ENCODE measurements around the gene KRTAP12-3.
"Not testable (repeated sequence)": the region's sequence is repeated elsewhere in the genome, so short reads cannot be mapped to it uniquely, and the experiment has no call there.

Gene KRTAP12-3

GRCh38 chr21:44658913-44659595, 1.3 kb downstream of the KRTAP12-3 start:
- no peak overlapping the region for H3K27ac ChIP-seq
- POLR2A ChIA-PET (ENCODE audit: low non-redundant PET) = no interaction called here
- TF ChIP-seq, protein P1, sequence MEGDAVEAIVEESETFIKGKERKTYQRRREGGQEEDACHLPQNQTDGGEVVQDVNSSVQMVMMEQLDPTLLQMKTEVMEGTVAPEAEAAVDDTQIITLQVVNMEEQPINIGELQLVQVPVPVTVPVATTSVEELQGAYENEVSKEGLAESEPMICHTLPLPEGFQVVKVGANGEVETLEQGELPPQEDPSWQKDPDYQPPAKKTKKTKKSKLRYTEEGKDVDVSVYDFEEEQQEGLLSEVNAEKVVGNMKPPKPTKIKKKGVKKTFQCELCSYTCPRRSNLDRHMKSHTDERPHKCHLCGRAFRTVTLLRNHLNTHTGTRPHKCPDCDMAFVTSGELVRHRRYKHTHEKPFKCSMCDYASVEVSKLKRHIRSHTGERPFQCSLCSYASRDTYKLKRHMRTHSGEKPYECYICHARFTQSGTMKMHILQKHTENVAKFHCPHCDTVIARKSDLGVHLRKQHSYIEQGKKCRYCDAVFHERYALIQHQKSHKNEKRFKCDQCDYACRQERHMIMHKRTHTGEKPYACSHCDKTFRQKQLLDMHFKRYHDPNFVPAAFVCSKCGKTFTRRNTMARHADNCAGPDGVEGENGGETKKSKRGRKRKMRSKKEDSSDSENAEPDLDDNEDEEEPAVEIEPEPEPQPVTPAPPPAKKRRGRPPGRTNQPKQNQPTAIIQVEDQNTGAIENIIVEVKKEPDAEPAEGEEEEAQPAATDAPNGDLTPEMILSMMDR (conservative IDR thresholded peaks at IDR 0.05; ENCODE audit: low read depth) = no peak
- DNase-seq (ENCODE audit: low spot score) = no peak
- CTCF ChIA-PET = interaction anchor here (0.6 to 1.0 kb wide), 2 partner anchors 32 to 77 kb away, joined by 3 to 4 read pairs; partner anchors contain the start of gene KRTAP10-9

DNA sequence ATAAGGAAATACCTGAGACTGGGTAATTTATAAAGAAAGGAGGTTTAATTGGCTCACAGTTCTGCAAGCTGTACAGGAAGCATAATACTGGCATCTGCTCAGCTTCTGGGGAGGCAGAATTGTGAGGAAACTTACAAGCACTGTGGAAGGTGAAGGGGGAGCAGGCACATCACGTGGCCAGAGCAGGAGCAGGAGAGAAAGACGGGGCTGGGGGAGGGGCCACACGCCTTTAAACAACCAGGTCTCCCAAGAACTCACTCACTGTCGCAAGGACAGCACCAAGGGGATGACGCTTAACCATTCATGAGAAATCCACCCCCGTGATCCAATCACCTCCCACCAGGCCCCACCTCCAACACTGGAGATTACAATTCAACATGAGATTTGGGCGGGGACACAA, 3.8 kb downstream of the KRTAP12-3 start:
- POLR2A ChIA-PET (ENCODE audit: low non-redundant PET); DNase-seq (ENCODE audit: low spot score); CTCF ChIA-PET; H3K27ac ChIP-seq: not testable (repeated sequence)

- ChIA-PET CTCF (interaction anchor here (1.0 kb wide), 1 partner anchor 12 kb away, joined by 4 read pairs; no protein-coding TSS in a partner anchor), POLR2A (ENCODE audit: low non-redundant PET) (interaction anchor here (0.5 kb wide), 1 partner anchor 34 kb away, joined by 4 read pairs; no protein-coding TSS in a partner anchor)
- H3K27ac ChIP-seq = no peak overlapping the region
- DNase-seq (ENCODE audit: low spot score) = no peak
- TF ChIP-seq, protein P1 (conservative IDR thresholded peaks at IDR 0.05; ENCODE audit: low read depth) = no peak
Measured at GRCh38 chr21:44664691-44665090, 7.0 kb downstream of the KRTAP12-3 start.

DNA sequence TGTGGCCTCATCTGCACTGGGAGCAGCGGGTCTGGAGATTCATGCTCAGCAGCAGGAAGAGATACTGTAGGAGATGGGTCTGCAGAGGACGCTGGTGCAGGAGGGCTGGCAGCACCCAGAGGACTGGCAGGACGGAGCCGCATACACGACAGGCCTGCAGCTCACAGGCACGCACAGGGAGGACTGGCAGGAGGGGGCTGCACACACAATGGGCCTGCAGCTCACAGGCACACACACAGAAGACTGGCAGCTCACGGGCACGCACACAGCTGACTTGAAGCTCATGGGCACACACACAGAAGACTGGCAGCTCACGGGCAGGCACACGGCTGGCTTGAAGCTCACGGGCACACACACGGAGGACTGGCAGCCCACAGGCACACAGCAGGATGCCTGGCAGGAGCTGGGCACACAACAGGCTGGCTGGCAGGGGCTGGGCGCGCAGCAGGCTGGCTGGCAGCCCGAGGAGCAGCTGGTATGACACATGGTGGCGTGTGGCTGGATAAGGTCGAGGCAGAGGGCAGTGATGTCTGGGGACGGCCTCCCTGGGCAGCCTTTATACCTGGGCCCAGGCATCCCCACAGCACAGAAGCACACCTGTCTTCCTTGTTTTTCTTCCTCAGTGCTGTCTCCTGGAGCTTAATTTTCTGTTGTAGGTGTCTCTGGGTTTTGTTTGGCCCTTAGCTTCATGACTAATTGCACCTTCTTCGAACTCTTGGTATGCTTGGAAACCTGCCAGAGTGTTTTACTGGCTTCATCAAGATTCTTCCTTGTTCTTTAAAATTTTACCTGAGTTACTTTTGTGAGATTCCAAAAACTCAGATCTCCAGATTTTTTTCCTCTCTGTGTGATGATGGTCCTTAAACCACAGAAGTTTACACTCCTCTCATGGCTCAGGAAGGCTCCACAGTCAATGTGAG, 8.9 kb downstream of the KRTAP12-3 start, which contains the start of gene KRTAP12-2:
KRTAP12-2 (minus strand) TSS at position 527 of the 920 bp plus-strand sequence; CDS start at position 486, 41 bp downstream.
- H3K27ac ChIP-seq = no peak within 1 kb of the TSS
- CTCF ChIA-PET = interaction anchor here (0.5 to 0.6 kb wide), 2 partner anchors 76 to 166 kb away, joined by 3 to 5 read pairs; no protein-coding TSS in a partner anchor

DNA sequence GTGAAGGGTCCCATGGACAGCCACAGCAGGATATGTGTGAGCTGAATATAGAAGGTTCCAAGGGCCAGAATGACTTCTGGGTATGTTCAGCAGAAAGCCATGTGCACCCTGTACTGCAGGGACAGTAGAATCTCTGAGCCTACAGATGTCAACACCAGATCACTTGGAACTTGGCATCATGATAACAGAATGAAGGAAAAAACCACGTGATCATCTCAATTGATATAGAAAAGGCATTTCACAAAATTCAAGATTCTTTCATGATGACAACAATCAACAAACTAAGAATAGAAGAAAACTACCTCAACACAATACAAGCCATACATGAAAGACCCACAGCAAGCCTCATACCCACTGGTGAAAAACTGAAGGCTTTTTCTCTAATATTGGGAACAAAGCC, 9.9 kb downstream of the KRTAP12-3 start:
- CTCF ChIA-PET = no interaction called here

More for the DNA sequence above, 8.9 kb downstream of the KRTAP12-3 start, which contains the start of gene KRTAP12-2:
- TF ChIP-seq, protein P1 (conservative IDR thresholded peaks at IDR 0.05; ENCODE audit: low read depth) = no peak
- no peak for DNase-seq (ENCODE audit: low spot score)
- POLR2A ChIA-PET (ENCODE audit: low non-redundant PET) = no interaction called here

DNA sequence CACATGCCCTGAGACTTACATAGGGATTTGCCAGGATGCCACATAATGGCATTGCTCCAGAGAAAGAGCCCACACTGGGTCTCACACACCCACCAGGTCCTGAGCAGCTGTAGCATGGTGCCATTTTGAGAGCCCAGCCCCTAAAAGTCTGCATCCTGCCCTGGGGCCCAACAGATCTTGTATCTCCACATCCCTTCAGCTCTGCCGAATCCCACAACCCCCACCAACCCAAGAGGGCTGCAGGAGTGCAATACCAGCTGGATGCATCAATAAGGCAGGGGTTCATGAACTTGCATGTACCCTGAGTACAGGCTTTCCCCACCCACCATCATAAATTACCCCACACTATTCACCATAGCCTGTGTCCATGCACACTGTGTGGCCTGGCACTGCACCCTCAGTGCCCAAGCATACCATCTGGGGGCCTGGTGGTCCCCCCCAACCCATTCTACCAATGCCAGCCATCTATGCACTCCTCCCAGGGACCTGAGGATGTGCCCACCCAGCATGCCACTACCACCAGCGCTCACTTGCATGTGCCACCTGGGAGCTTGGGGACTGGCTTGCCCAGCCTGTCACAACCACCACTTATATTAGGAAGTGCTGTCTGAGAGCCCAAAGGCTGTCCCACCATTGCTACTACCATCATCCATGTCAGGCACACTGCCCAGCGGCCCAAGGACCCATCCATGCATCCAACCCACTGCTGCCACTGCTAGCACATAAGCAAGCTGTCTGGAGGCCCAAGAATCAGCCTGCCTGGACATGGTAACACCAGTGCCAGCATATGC, 13.1 kb downstream of the KRTAP12-3 start:
- no peak for DNase-seq (ENCODE audit: low spot score)
- H3K27ac ChIP-seq = no peak overlapping the region
- TF ChIP-seq, protein P1 (conservative IDR thresholded peaks at IDR 0.05; ENCODE audit: low read depth) = no peak
- CTCF ChIA-PET = no interaction called here
- POLR2A ChIA-PET (ENCODE audit: low non-redundant PET) = no interaction called here

More for the DNA sequence above, 9.9 kb downstream of the KRTAP12-3 start:
- H3K27ac ChIP-seq = no peak overlapping the region
- DNase-seq (ENCODE audit: low spot score) = no peak
- TF ChIP-seq, protein P1 (conservative IDR thresholded peaks at IDR 0.05; ENCODE audit: low read depth) = no peak
- POLR2A ChIA-PET (ENCODE audit: low non-redundant PET) = no interaction called here

Measured in RWPE1 (cell line).